ENCODE data around the gene PCBP4.
A peak's percentile ranks its signal among the peaks of the same experiment; 100 is the strongest.
"Not testable (repeated sequence)": the region's sequence is repeated elsewhere in the genome, so short reads cannot be mapped to it uniquely, and the experiment has no call there.

PCBP4 gene

GRCh38 chr3:51993657-51994056 lies 26.4 kb upstream of the PCBP4 start:
- not testable (repeated sequence) for ATAC-seq

- no peak for ATAC-seq
These were observed 24.9 kb upstream of the PCBP4 start for GRCh38 chr3:51992017-51992682.

- ATAC-seq, result not testable (repeated sequence)
These were observed 23.3 kb upstream of the PCBP4 start for GRCh38 chr3:51990501-51990971.

GRCh38 chr3:51988286-51989146 lies 21.3 kb upstream of the PCBP4 start:
- no peak for ATAC-seq

- no peak for ATAC-seq
These were observed 20.3 kb upstream of the PCBP4 start for GRCh38 chr3:51987568-51987967.

- ATAC-seq, result no peak
These were observed 19.0 kb upstream of the PCBP4 start for GRCh38 chr3:51986010-51986947.

GRCh38 chr3:51985063-51985462 lies 17.8 kb upstream of the PCBP4 start:
- ATAC-seq, result no peak

GRCh38 chr3:51984269-51984647 lies 17.0 kb upstream of the PCBP4 start:
- no peak for ATAC-seq

- peak in 1 of 2 donors; percentile 1 for ATAC-seq
These were observed 16.5 kb upstream of the PCBP4 start for GRCh38 chr3:51983578-51984268.

- peak; percentile 85 for ATAC-seq
These were observed 15.8 kb upstream of the PCBP4 start, which contains the start of gene ACY1 for GRCh38 chr3:51982838-51983577. ACY1 (plus strand) TSS chr3:51983535; CDS start chr3:51984065, 530 bp downstream.

GRCh38 chr3:51982352-51982837 lies 15.1 kb upstream of the PCBP4 start:
- peak; percentile 22 to 31 for ATAC-seq

GRCh38 chr3:51980253-51980652 lies 13.0 kb upstream of the PCBP4 start:
- ATAC-seq, result no peak

- no peak for ATAC-seq
These were observed 10.9 kb upstream of the PCBP4 start for GRCh38 chr3:51978143-51978502.

GRCh38 chr3:51977446-51978142 lies 10.3 kb upstream of the PCBP4 start:
- no peak for ATAC-seq

GRCh38 chr3:51975852-51976549 lies 8.7 kb upstream of the PCBP4 start:
- ATAC-seq, result no peak

- ATAC-seq, result peak; percentile 79 to 83
These were observed 8.0 kb upstream of the PCBP4 start, which contains the start of gene ABHD14A for GRCh38 chr3:51974963-51975851. ABHD14A (plus strand) TSS chr3:51975064; CDS start chr3:51975136, 72 bp downstream.

- ATAC-seq, result peak; percentile 15 to 18
These were observed 7.2 kb upstream of the PCBP4 start for GRCh38 chr3:51974277-51974962.

- no peak for ATAC-seq
These were observed 4.1 kb upstream of the PCBP4 start for GRCh38 chr3:51971350-51971749.

Measured in activated CD4-positive, CD25-positive, alpha-beta regulatory T cell treated with anti-CD3 and anti-CD28 coated beads, Interleukin-2, amount 50 U/mL, for 24 hours (primary cell).